K562 (cell line): ENCODE results near the gene USP35. TPM values are rescaled to one million over a fixed set of nuclear protein-coding genes. Genes with fewer than 3 reads are reported as not detected.

Experiments
- ATAC-seq: fragments of 200-7000 bp; cut with Tn5 transposase; 3 replicates; pipeline ENCODE4 v1.9.1; 2020; ENCODE audit warnings: moderate library complexity
- BruUV-seq: library from RNA; stranded (reverse); fragments of 400-500 nt; replicated peaks from 2 replicates; lab custom pipeline; 2021; lab: Mats Ljungman, UMichigan
- CTCF ChIA-PET: fragments of 300-600 bp; formaldehyde crosslinking; extraction: SDS; loops from one replicate; lab custom pipeline; 2021; ENCODE audit warnings: low intra/inter-chr PET ratio; lab: Yijun Ruan, JAX
- POLR2A ChIA-PET: fragments of 300-600, 350-650 bp; sonication (Branson Sonifier 250); formaldehyde crosslinking; extraction: SDS; loops from one replicate; lab custom pipeline; 2021; ENCODE audit warnings: antibody characterized with exemption, inconsistent platforms; lab: Yijun Ruan, JAX
- DNase-seq, 4 experiments: peaks; one replicate each; pipeline versions ENCODE4 v3.0.0 to v3.0.0-alpha.2; 2011 to 2018; ENCODE audit warnings: low spot score in 3 of 4, mixed read lengths in 3 of 4; ENCODE audit errors: extremely low read depth in 1 of 4
- FAIRE-seq: peaks from 2 replicates; lab custom pipeline; 2011; peaks lifted over from hg19 to GRCh38; lab: Jason Lieb, UNC
- H2AFZ ChIP-seq: 2 replicates; pipeline ENCODE4 v1.6.0; 2011; ENCODE audit warnings: low read depth, low read length, control low read depth, inconsistent platforms
- H3K27ac ChIP-seq: fragments of 200-600 bp; 3 replicates; pipeline ENCODE4 v1.8.0; 2011; ENCODE audit warnings: low read depth, mild to moderate bottlenecking, control low read depth, inconsistent platforms, low read length, moderate library complexity, mixed read lengths; ENCODE audit errors: extremely low read depth
- H3K27me3 ChIP-seq, 2 experiments: fragments of 300-600 bp in 1 of 2; 2 replicates in 1 of 2; 3 replicates in 1 of 2; pipeline versions ENCODE4 v1.6.0 to v1.8.0; 2011; ENCODE audit warnings: inconsistent platforms in 2 of 2, low read length in 2 of 2, mild to moderate bottlenecking in 1 of 2, mixed read lengths in 1 of 2, moderate library complexity in 1 of 2; ENCODE audit not compliant: control insufficient read depth in 2 of 2, insufficient read depth in 2 of 2
- H3K36me3 ChIP-seq: fragments of 300-600 bp; 3 replicates; pipeline ENCODE4 v1.8.0; 2011; ENCODE audit warnings: mild to moderate bottlenecking, low read length, inconsistent platforms; ENCODE audit not compliant: control insufficient read depth, insufficient read depth
- H3K4me1 ChIP-seq, 2 experiments: fragments of 200-600 bp in 1 of 2; replicated peaks in 1 of 2; 2 replicates in 1 of 2; 3 replicates in 1 of 2; pipeline versions ENCODE4 v1.5.1 to v1.8.0; 2011; ENCODE audit warnings: inconsistent platforms in 2 of 2, low read length in 2 of 2, mild to moderate bottlenecking in 1 of 2, mixed read lengths in 1 of 2, moderate library complexity in 1 of 2; ENCODE audit not compliant: control insufficient read depth in 2 of 2, insufficient read depth in 2 of 2
- H3K4me2 ChIP-seq: 2 replicates; pipeline ENCODE4 v1.6.1; 2011; ENCODE audit warnings: low read length, control low read depth, inconsistent platforms, mixed read lengths; ENCODE audit not compliant: insufficient read depth
- H3K4me3 ChIP-seq: fragments of 200-600 bp; sonication (generic), shearing (Covaris generic); 2 replicates; pipeline ENCODE4 v1.5.1; 2016; ENCODE audit warnings: control low read depth, inconsistent platforms
- H3K79me2 ChIP-seq: fragments of 200-600 bp; 3 replicates; pipeline ENCODE4 v1.8.0; 2011; ENCODE audit warnings: low read length, inconsistent platforms; ENCODE audit not compliant: control insufficient read depth, insufficient read depth
- H3K9ac ChIP-seq, 2 experiments: 2 replicates each; pipeline versions ENCODE4 v1.6.0 to v1.6.1; 2011; ENCODE audit warnings: low read depth in 2 of 2, low read length in 2 of 2, control low read depth in 1 of 2, inconsistent platforms in 1 of 2, mild to moderate bottlenecking in 1 of 2, mixed read lengths in 1 of 2; ENCODE audit not compliant: insufficient read depth in 1 of 2
- H3K9me1 ChIP-seq: one replicate; pipeline ENCODE4 v1.6.0; 2011; ENCODE audit warnings: inconsistent platforms, mild to moderate bottlenecking, low read length, moderate library complexity; ENCODE audit not compliant: control insufficient read depth, insufficient read depth
- H3K9me3 ChIP-seq: replicated peaks from 2 replicates; pipeline ENCODE4 v1.5.1; 2011; ENCODE audit warnings: low read depth, low read length, inconsistent platforms; ENCODE audit not compliant: control insufficient read depth, insufficient read depth
- H4K20me1 ChIP-seq: replicated peaks from 2 replicates; pipeline ENCODE4 v1.6.1; 2011; ENCODE audit warnings: low read length, inconsistent platforms, mixed read lengths; ENCODE audit not compliant: control insufficient read depth, insufficient read depth
- CBX5 ChIP-seq: IDR thresholded peaks from 2 replicates; pipeline ENCODE4 v1.6.1; 2014; ENCODE audit warnings: low read depth, borderline replicate concordance
- E2F3 ChIP-seq: fragments of 250-450 bp; sonication (Bioruptor Pico); IDR thresholded peaks from 2 replicates; pipeline ENCODE4 v1.4.0; 2020; ENCODE audit warnings: mild to moderate bottlenecking
- ELF1 ChIP-seq: fragments of 200-800 bp; sonication (Bioruptor generic); IDR thresholded peaks from 2 replicates; pipeline ENCODE4 v1.6.1; 2016; ENCODE audit warnings: missing genetic modification characterization, missing compliant biosample characterization
- ELF4 ChIP-seq: fragments of 450-650 bp; formaldehyde crosslinking; IDR thresholded peaks from 2 replicates; pipeline ENCODE4 v1.4.0; 2022; ENCODE audit warnings: missing genetic modification characterization
- JUN ChIP-seq, 2 experiments: sonication (generic) in 1 of 2; formaldehyde crosslinking in 1 of 2; IDR thresholded peaks; 2 replicates each; pipeline versions ENCODE4 v1.6.1 to v1.8.0; 2012 to 2022; ENCODE audit warnings: borderline replicate concordance in 2 of 2, mild to moderate bottlenecking in 2 of 2, improper control_type of control experiment in 1 of 2, low read depth in 1 of 2, low read length in 1 of 2, missing genetic modification reagents in 1 of 2
- MCM3 ChIP-seq: fragments of 450-650 bp; IDR thresholded peaks from 2 replicates; pipeline ENCODE4 v1.6.1; 2016
- SAFB2 ChIP-seq: fragments of 200-400 bp; formaldehyde crosslinking; IDR thresholded peaks from 2 replicates; pipeline ENCODE4 v1.6.1; 2018; ENCODE audit warnings: borderline replicate concordance, low read length, low read depth, moderate library complexity; ENCODE audit not compliant: severe bottlenecking
- ZBTB1 ChIP-seq: sonication (generic); formaldehyde crosslinking; IDR thresholded peaks from 2 replicates; pipeline ENCODE4 v1.8.1; 2023; ENCODE audit warnings: missing genetic modification reagents, low read depth, mild to moderate bottlenecking, borderline replicate concordance
- ZNF253 ChIP-seq: fragments of 250-450 bp; sonication (Bioruptor Pico); conservative IDR thresholded peaks from 2 replicates; pipeline ENCODE4 v1.6.1; 2021; ENCODE audit warnings: mild to moderate bottlenecking
- ZNF277 ChIP-seq: fragments of 250-450 bp; sonication (Bioruptor Pico); IDR thresholded peaks from 2 replicates; pipeline ENCODE4 v1.8.0; 2022; ENCODE audit warnings: inconsistent platforms, mild to moderate bottlenecking, moderate library complexity, borderline replicate concordance
- WGBS: fragments of 100-300 bp; shearing (Covaris generic); methylation state at CpG from one replicate; pipeline ENCODE4 v1.1.6; 2016; ENCODE audit warnings: low coverage, mixed read lengths; ENCODE audit not compliant: insufficient coverage; ENCODE audit errors: missing lambda C conversion rate; 5-methylcytosine and 5-hydroxymethylcytosine counted together
- in situ Hi-C: fragments of 300-500 bp; cut with MboI; formaldehyde crosslinking; loops from 4 replicates; pipeline ENCODE4 v1.15.0; 2018; ENCODE audit warnings: inconsistent platforms, mixed read lengths
- intact Hi-C: fragments of 100-400 bp; cut with micrococcal nuclease; formaldehyde crosslinking; loops from 2 replicates; pipeline ENCODE4 v1.14.2; 2022
- polyA plus RNA-seq, 8 experiments: library from polyadenylated mRNA; depleted of rRNA in 4 of 8; stranded (reverse) in 5 of 8; unstranded in 3 of 8; fragments of >200 nt; fragmentation: Nextera tagmentation in 2 of 8; fragmentation: Illumina TruSeq in 1 of 8; extraction: Ambion mirVana in 2 of 8; extraction: Trizol in 1 of 8; gene quantifications; 2 replicates each; pipeline versions ENCODE4 v1.2.1 to v1.2.3, GENCODE V29; 2011 to 2014; ENCODE audit warnings: inconsistent platforms in 1 of 8, missing spikeins in 1 of 8
- total RNA-seq, 7 experiments: library from RNA; depleted of rRNA in 6 of 7; stranded (reverse); fragments of >200 nt in 6 of 7; fragmentation: Illumina TruSeq in 2 of 7; extraction: Trizol in 2 of 7; gene quantifications; 2 replicates each; pipeline versions ENCODE4 v1.2.1 to v1.2.3, GENCODE V29; 2011 to 2021; ENCODE audit warnings: low replicate concordance in 1 of 7
- TF ChIP-seq, protein P1 (sequence below): sonication (generic); formaldehyde crosslinking; IDR thresholded peaks from 2 replicates; pipeline ENCODE4 v1.8.1; 2023; ENCODE audit warnings: mild to moderate bottlenecking, missing genetic modification reagents
- TF ChIP-seq, protein P2 (sequence below): fragments of 450-650 bp; IDR thresholded peaks from 2 replicates; pipeline ENCODE4 v1.7.1; 2018; ENCODE audit warnings: mild to moderate bottlenecking, low read depth; ENCODE audit not compliant: partially characterized antibody

Gene USP35
- total and polyA plus RNA-seq, 9 of the 15 experiments (the other 6 are each of a cell fraction or from before 2014, with no cell fraction given), result 0.01 to 4.8 (median 3.6) TPM

DNA sequence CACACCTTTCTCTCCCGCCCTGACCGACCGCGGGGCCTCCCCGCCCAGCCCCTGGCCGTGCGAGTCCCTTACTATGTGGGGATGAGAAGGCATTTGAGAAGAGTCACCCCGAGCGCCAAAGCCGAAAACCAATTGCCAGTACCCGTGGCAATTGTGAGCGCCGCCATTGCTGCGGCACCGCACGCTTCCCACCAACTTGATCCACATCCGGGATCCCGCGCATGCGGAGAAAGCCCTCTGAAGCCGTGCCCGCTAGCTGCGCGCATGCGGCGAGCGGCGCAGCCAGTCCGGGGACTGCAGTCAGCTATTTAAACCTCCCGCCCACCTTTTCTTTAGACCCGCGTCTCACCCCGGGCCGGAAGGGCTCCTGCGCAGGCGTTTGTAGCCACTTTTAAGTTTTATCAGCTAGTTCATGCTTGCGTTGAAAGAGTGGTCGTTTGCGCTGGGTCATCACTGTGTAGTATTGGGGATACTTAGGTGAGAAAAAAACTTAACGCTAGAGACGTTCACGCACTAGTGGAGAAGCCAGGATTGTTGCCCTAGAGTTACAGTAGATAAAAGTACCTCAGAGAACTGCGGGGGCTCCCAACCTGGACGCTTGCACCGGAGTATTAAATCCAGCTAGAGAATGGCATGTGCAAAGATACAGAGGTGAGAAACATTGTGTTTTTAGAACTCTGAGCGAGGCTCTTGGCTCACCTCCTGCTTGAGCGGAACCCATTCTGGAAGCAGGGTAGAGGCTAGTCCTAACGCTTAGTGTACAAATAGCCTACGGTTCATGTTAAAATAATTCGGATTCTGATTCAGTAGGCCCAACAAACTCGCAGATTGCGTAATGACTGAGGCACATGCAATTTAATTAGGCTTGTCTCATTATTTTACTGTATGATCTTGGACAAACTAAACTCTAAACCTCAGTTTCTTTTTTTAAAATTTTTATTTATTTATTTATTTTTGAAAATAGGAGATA, 49.0 kb upstream of the USP35 start, which contains the start of gene ALG8:
ALG8 (minus strand) TSS at position 205 of the 970 bp plus-strand sequence; CDS start at position 167, 38 bp downstream.
- Histone ChIP-seq H2AFZ (peak within 1 kb of the TSS; percentile 93), H3K9me1 (no peaks in the 10 kb centered on the region), H3K9me3 (peaks cover 3% of the 10 kb centered on the region; the same call in 1 of the 2 replicates), H3K4me2 (peak within 1 kb of the TSS; percentile 98), H3K79me2 (peaks cover 55% of the 10 kb centered on the region), H3K36me3 (peaks cover 37% of the 10 kb centered on the region), H4K20me1 (no peaks in the 10 kb centered on the region), H3K4me1 (peaks cover 15 to 17% of the 10 kb centered on the region in 2 experiments; a peak in 4 of 5 replicates), H3K4me3 (peak within 1 kb of the TSS; percentile 59), H3K9ac (peak within 1 kb of the TSS; percentile 93 to 94), H3K27ac (peak within 1 kb of the TSS; percentile 91), H3K27me3 (no peaks in the 10 kb centered on the region)
- WGBS, result under 1% methylated on average over 52 of the region's 52 CpGs
- BruUV-seq, result TSS peak; percentile 90
- DNase-seq (peak; percentile 98 to 99 (median 98)), FAIRE-seq (peak; percentile 87), ATAC-seq (peak; percentile 96)
- intact Hi-C loops (loop anchor here (2.0 to 5.0 kb wide), 2 partner anchors 61 to 278 kb away; partner anchors contain the start of genes GAB2 and NDUFC2), in situ Hi-C loops (no loop called here)
- POLR2A ChIA-PET, result interaction anchor here (0.8 to 2.5 kb wide), 12 partner anchors 8 to 432 kb away, joined by 3 to 12 read pairs (median 4); partner anchors contain the start of genes INTS4, KCTD21 and NDUFC2
- CTCF ChIA-PET, result no interaction called here
- TF ChIP-seq, protein P1, sequence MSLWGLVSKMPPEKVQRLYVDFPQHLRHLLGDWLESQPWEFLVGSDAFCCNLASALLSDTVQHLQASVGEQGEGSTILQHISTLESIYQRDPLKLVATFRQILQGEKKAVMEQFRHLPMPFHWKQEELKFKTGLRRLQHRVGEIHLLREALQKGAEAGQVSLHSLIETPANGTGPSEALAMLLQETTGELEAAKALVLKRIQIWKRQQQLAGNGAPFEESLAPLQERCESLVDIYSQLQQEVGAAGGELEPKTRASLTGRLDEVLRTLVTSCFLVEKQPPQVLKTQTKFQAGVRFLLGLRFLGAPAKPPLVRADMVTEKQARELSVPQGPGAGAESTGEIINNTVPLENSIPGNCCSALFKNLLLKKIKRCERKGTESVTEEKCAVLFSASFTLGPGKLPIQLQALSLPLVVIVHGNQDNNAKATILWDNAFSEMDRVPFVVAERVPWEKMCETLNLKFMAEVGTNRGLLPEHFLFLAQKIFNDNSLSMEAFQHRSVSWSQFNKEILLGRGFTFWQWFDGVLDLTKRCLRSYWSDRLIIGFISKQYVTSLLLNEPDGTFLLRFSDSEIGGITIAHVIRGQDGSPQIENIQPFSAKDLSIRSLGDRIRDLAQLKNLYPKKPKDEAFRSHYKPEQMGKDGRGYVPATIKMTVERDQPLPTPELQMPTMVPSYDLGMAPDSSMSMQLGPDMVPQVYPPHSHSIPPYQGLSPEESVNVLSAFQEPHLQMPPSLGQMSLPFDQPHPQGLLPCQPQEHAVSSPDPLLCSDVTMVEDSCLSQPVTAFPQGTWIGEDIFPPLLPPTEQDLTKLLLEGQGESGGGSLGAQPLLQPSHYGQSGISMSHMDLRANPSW (CRISPR knock-in tag), result peak; percentile 36; the same call in 1 of the 2 replicates
- no peak for TF ChIP-seq ZNF277 (CRISPR knock-in tag)
- TF ChIP-seq, protein P2, sequence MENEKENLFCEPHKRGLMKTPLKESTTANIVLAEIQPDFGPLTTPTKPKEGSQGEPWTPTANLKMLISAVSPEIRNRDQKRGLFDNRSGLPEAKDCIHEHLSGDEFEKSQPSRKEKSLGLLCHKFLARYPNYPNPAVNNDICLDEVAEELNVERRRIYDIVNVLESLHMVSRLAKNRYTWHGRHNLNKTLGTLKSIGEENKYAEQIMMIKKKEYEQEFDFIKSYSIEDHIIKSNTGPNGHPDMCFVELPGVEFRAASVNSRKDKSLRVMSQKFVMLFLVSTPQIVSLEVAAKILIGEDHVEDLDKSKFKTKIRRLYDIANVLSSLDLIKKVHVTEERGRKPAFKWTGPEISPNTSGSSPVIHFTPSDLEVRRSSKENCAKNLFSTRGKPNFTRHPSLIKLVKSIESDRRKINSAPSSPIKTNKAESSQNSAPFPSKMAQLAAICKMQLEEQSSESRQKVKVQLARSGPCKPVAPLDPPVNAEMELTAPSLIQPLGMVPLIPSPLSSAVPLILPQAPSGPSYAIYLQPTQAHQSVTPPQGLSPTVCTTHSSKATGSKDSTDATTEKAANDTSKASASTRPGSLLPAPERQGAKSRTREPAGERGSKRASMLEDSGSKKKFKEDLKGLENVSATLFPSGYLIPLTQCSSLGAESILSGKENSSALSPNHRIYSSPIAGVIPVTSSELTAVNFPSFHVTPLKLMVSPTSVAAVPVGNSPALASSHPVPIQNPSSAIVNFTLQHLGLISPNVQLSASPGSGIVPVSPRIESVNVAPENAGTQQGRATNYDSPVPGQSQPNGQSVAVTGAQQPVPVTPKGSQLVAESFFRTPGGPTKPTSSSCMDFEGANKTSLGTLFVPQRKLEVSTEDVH, result no peak
- TF ChIP-seq ELF4 (CRISPR knock-in tag), result 0 out of 2 replicates have a peak, but pooled peaks have one; percentile 21
- peak; percentile 80; the same call in 1 of the 2 replicates for TF ChIP-seq JUN (IDR thresholded peaks at IDR 0.05; ENCODE audit: borderline replicate concordance, low read depth, low read length)
- TF ChIP-seq JUN (CRISPR knock-in tag; IDR thresholded peaks at IDR 0.05; ENCODE audit: borderline replicate concordance), result no peak; the same call in 1 of the 2 replicates
- no peak for TF ChIP-seq E2F3 (CRISPR knock-in tag)
- no peak for TF ChIP-seq ZNF253
- TF ChIP-seq CBX5, result no peak
- TF ChIP-seq SAFB2, result no peak
- no peak for TF ChIP-seq MCM3
- TF ChIP-seq ZBTB1 (CRISPR knock-in tag), result no peak
- peak; percentile 95 for TF ChIP-seq ELF1 (tag)
